Heart right ventricle (tissue), 16 donors: Measurements from ENCODE around the gene PRR5L. TPM values are rescaled to one million over a fixed set of nuclear protein-coding genes. Genes with fewer than 3 reads are reported as not detected.

Source experiments
- ATAC-seq, 8 donors: fragments of 200-7000 bp; cut with Tn5 transposase; one replicate each; pipeline ENCODE4 v1.9.1; 2020; ENCODE audit warnings: mild to moderate bottlenecking in 8 of 8, moderate library complexity in 8 of 8, moderate number of reproducible peaks in 1 of 8
- DNase-seq, 2 donors: peaks; one replicate each; pipeline ENCODE4 v3.0.0-alpha.2; 2020
- H3K27ac ChIP-seq, 10 donors: fragments of 200-600 bp; sonication (generic) in 2 of 10; one replicate each; pipeline versions ENCODE4 v1.5.0 to v1.8.0; 2020 to 2022; ENCODE audit warnings: mild to moderate bottlenecking in 3 of 10
- H3K27me3 ChIP-seq, 7 donors: fragments of 200-600 bp; one replicate each; pipeline ENCODE4 v1.8.0; 2021 to 2022; ENCODE audit warnings: mild to moderate bottlenecking in 2 of 7
- H3K36me3 ChIP-seq, 9 donors: fragments of 200-600 bp; sonication (generic) in 1 of 9; one replicate each; pipeline versions ENCODE4 v1.5.0 to v1.8.0; 2020 to 2022; ENCODE audit warnings: mild to moderate bottlenecking in 2 of 9
- H3K4me1 ChIP-seq, 9 donors: fragments of 200-600 bp; sonication (generic) in 1 of 9; one replicate each; pipeline versions ENCODE4 v1.5.0 to v1.8.0; 2020 to 2022; ENCODE audit warnings: mild to moderate bottlenecking in 4 of 9
- H3K4me3 ChIP-seq, 10 donors: fragments of 200-600 bp; sonication (generic) in 2 of 10; one replicate each; pipeline versions ENCODE4 v1.5.0 to v1.8.0; 2020 to 2022; ENCODE audit warnings: mild to moderate bottlenecking in 7 of 10, moderate library complexity in 2 of 10
- H3K9me3 ChIP-seq, 11 donors: fragments of 200-600 bp in 10 of 11; sonication (generic) in 2 of 11; one replicate each; pipeline versions ENCODE4 v1.5.0 to v1.8.0; 2013 to 2022; ENCODE audit warnings: mild to moderate bottlenecking in 2 of 11, control low read depth in 1 of 11, moderate library complexity in 1 of 11
- WGBS, 2 donors: extraction: QIAGEN DNeasy Blood & Tissue Kit; methylation state at CpG; one replicate each; pipeline ENCODE4 v1.1.7; 2013; ENCODE audit warnings: inconsistent platforms in 1 of 2; 5-methylcytosine and 5-hydroxymethylcytosine counted together
- intact Hi-C, 10 donors: fragments of 100-400 bp; cut with DNase I; formaldehyde crosslinking; loops; one replicate each; pipeline versions ENCODE4 v1.11.1 to v1.14.2; 2022
- polyA plus RNA-seq, 2 donors: library from polyadenylated mRNA; stranded (reverse); fragments of 200-250 nt; gene quantifications; one replicate each; pipeline ENCODE4 v1.2.3, GENCODE V29; 2013
- total RNA-seq, 10 donors: library from RNA; stranded (reverse); fragmentation: NEBNext Ultra II Directional in 3 of 10; extraction: Animal tissue kit (Norgen Biotek cat#: 25700) in 3 of 10; gene quantifications; one replicate each; pipeline versions ENCODE4 v1.2.1 to v1.2.4, GENCODE V29; 2021 to 2023
- TF ChIP-seq, protein P1 (sequence below), 9 donors: fragments of 200-600 bp; sonication (generic) in 2 of 9; IDR thresholded peaks; one replicate each; pipeline versions ENCODE4 v1.5.0 to v1.8.0; 2021 to 2022; ENCODE audit warnings: antibody characterized with exemption in 9 of 9, mild to moderate bottlenecking in 5 of 9, moderate library complexity in 1 of 9
- donor health status: Arrhythmogenic right ventricular cardiomyopathy.
- donor health status: ischemic (EF 13 %, LVEDD 7.1; RV severe dilation, severe dysfunction).
- donor health status: healthy with polysubstance abuse.
- donor health status: DM: no; HTN: yes; CAD: no.
- donor health status: DM: no; HTN: no; CAD: no.
- donor health status: ischemic (EF 25% LVEDD 6.9; RV normal size, moderate dysfunction).
- donor health status: ischemic (EF 25% LVEDD 5.7; RV mildly dilated, moderate dysfunction).
- donor health status: healthy.
- donor health status: DM: yes; HTN: yes; CAD: no.
- donor health status: Ischemic cardiomyopathy.
- donor health status: ischemic (EF 35%, LVEDD 5.7; RV mildly dilated, moderate dysfunction).
- donor health status: nonischemic (EF 11% LVEDD 7.7; RV severe dilation, severe dysfunction).
- donor health status: DM: yes; HTN: yes; CAD: no.
- donor health status: PGD.
- donor health status: ischemic (EF 29% LVEDD 5.4; RV normal size, mild dysfunction).
- donor health status: nonischemic (EF 23%, LVEDD 6.1; RV moderate dilation, normal function).

The PRR5L gene
- total and polyA plus RNA-seq, 12 donors, result 0.80 to 10.7 (median 2.4) TPM

DNA sequence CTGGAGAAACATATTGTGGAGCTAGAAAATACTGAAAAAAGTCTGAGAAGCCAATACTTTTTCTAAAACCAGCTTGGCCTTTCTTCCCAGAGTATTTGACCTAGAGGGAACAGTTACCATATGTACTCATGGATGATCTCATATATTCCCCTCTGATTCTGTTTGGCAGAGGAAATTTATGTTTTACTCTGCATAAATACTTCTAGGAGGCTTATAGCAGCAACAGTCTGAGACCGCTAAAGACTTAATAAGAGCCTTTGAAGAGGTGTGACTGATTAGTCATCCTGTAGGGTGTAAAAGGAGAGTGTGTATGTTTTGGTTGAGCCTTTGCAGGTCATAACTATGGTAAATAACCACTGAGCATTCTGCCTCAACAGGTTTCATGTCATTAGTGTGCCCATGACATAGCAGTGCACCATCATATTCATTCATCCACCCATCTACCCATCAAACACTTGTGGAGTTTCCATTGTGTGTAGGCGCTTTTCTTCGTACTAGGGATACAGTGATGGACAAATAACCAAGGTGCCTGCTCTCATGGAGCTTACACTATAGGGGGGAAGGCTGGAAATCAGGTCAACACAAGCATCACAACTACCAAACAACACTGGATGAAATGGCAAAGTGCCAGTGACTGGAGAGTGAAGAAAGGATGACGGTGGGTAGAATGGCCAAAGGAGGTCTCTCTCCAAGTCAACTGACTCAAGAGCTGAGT lies 169.5 kb downstream of the PRR5L start:
- DNase-seq, result no peak
- intact Hi-C loops, result no loop called here
- H3K36me3 ChIP-seq, result peaks cover 0 to 43% (median 0%) of the 10 kb centered on the region in 9 donors
- H3K27me3 ChIP-seq, result no peaks in the 10 kb centered on the region
- H3K9me3 ChIP-seq, result no peaks in the 10 kb centered on the region
- 98 to 99% methylated on average over 4 of the region's 4 CpGs for WGBS, 2 donors
- no peak overlapping the region for H3K4me3 ChIP-seq
- ATAC-seq, result no peak
- H3K27ac ChIP-seq, result no peak overlapping the region
- TF ChIP-seq, protein P1, sequence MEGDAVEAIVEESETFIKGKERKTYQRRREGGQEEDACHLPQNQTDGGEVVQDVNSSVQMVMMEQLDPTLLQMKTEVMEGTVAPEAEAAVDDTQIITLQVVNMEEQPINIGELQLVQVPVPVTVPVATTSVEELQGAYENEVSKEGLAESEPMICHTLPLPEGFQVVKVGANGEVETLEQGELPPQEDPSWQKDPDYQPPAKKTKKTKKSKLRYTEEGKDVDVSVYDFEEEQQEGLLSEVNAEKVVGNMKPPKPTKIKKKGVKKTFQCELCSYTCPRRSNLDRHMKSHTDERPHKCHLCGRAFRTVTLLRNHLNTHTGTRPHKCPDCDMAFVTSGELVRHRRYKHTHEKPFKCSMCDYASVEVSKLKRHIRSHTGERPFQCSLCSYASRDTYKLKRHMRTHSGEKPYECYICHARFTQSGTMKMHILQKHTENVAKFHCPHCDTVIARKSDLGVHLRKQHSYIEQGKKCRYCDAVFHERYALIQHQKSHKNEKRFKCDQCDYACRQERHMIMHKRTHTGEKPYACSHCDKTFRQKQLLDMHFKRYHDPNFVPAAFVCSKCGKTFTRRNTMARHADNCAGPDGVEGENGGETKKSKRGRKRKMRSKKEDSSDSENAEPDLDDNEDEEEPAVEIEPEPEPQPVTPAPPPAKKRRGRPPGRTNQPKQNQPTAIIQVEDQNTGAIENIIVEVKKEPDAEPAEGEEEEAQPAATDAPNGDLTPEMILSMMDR (IDR thresholded peaks at IDR 0.05), result no peak
- H3K4me1 ChIP-seq, result peaks cover 4 to 19% (median 16%) of the 10 kb centered on the region in 9 donors

DNA sequence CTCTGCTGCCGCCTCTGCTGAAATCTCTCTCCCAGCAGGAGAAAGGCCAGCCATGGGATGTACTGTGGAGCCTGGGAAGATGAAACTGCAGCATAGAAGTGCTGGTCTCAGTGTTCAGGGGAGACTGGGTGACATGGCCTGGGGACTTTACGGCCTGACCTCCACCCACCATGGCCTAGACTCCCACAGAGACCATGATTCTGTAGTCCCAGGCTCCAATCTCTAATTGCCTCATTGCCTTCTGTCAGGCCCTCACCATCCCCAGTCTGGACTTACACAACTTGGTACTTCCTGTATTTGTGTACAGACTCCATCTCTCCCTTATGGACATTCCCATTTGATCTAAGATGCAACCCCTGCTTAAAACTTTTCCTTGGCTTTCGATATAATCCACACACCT lies 170.9 kb downstream of the PRR5L start:
- Histone ChIP-seq H3K4me3 (no peak overlapping the region), H3K27ac (no peak overlapping the region), H3K4me1 (peaks cover 4 to 22% (median 18%) of the 10 kb centered on the region in 9 donors), H3K36me3 (peaks cover 0 to 34% (median 0%) of the 10 kb centered on the region in 9 donors), H3K9me3 (no peaks in the 10 kb centered on the region), H3K27me3 (no peaks in the 10 kb centered on the region)
- TF ChIP-seq, protein P1 (IDR thresholded peaks at IDR 0.05), result no peak
- 99 to 100% methylated on average over 3 of the region's 3 CpGs for WGBS, 2 donors
- DNase-seq (no peak), ATAC-seq (no peak)
- intact Hi-C loops, result no loop called here

DNA sequence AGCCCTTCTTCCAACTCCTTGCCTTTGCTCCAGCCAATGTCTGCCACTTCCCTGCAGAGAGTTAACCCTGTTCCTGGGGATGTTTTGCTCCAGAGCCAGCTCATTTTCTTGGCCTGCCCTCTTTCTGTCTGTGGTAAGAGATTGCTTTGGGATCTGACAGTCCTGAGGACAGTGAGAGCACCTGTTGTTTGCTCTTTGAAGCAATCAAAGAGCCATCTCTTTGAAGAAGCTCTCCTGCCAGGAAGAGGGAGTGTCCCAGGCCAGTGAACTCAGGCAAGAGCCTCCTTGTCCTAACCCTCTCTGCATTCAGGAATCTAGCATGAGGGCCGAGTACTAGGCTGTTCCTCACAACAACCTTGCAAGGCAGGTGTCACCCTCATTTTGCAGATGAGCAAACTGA lies 171.8 kb downstream of the PRR5L start:
- ATAC-seq, result no peak

DNA sequence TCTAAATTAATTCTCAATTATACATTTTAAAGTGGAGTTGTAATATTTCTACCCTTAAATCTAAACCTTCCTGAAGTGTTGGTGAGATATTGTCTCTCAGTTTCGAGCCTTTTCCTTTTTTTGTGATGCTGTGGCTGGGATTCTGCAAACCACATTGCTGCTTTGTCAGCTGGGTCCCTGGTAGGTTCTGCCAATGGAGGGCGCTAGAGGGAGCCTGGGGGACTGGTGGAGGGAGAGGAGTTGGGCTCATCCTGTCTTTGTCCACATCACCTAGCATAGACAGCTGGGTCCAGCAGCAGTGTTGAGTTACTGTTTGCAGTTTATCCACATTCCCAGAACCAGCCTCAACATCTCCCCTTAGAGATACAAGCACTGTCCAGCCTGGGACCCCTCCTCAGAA lies 173.0 kb downstream of the PRR5L start:
- Histone ChIP-seq H3K4me3 (no peak overlapping the region), H3K27me3 (no peaks in the 10 kb centered on the region), H3K9me3 (no peaks in the 10 kb centered on the region), H3K36me3 (peaks cover 0 to 19% (median 0%) of the 10 kb centered on the region in 9 donors), H3K27ac (peak overlapping the region in 1 of 10 donors; percentile 32), H3K4me1 (peaks cover 4 to 22% (median 18%) of the 10 kb centered on the region in 9 donors)
- TF ChIP-seq, protein P1 (IDR thresholded peaks at IDR 0.05), result peak in 4 of 9 donors; percentile 10 to 26 (median 14)
- no peak for DNase-seq
- WGBS, 2 donors, result 46 to 60% methylated on average over 2 of the region's 2 CpGs
- ATAC-seq, result no peak
- intact Hi-C loops, result no loop called here

More for the DNA sequence above, 171.8 kb downstream of the PRR5L start:
- Histone ChIP-seq H3K27me3 (no peaks in the 10 kb centered on the region), H3K36me3 (peaks cover 0 to 25% (median 0%) of the 10 kb centered on the region in 9 donors), H3K4me1 (peaks cover 4 to 22% (median 18%) of the 10 kb centered on the region in 9 donors), H3K9me3 (no peaks in the 10 kb centered on the region), H3K27ac (no peak overlapping the region), H3K4me3 (no peak overlapping the region)
- no peak for DNase-seq
- intact Hi-C loops, result no loop called here
- TF ChIP-seq, protein P1 (IDR thresholded peaks at IDR 0.05), result no peak
- WGBS, 2 donors, result 91 to 95% methylated on average over 1 of the region's 1 CpG
